HG03108 (cell line): ENCODE measurements around the gene CLPTM1L.
A peak's percentile ranks its signal among the peaks of the same experiment; 100 is the strongest.
"Not testable (repeated sequence)": the region's sequence is repeated elsewhere in the genome, so short reads cannot be mapped to it uniquely, and the experiment has no call there.

Experiments
- ATAC-seq: cut with Tn5 transposase; IDR thresholded peaks from one replicate; pipeline ENCODE4 v1.9.1; 2021; ENCODE audit warnings: moderate library complexity; ENCODE audit not compliant: unreplicated experiment

CLPTM1L gene

GRCh38 chr5:1380910-1381309 lies 36.0 kb upstream of the CLPTM1L start:
- ATAC-seq: no peak

- ATAC-seq: peak; percentile 72
These were observed 35.3 kb upstream of the CLPTM1L start for GRCh38 chr5:1380011-1380817.

GRCh38 chr5:1378866-1379659 lies 34.2 kb upstream of the CLPTM1L start:
- ATAC-seq: no peak

- ATAC-seq: no peak
These were observed 33.2 kb upstream of the CLPTM1L start for GRCh38 chr5:1378096-1378495.

DNA sequence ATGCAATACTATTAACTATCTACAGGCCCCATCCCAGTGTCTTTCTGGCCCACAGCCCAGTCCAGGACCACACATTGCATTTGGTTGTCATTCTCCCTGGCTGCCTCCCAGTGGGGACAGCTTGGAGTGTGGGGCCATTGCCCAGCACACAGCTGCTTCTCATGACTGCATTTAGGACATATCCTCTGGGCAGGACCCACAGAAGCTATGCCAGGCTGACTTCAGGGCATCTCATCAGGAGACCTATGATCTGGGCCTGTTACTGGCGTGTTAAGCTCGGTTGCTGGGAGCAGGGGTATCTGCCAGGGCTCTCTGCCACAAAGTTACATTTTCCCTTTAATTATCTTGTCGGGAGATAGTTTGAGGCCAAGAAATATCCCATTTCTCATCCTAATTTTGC lies 32.1 kb upstream of the CLPTM1L start:
- ATAC-seq: no peak

GRCh38 chr5:1375871-1376810 lies 31.2 kb upstream of the CLPTM1L start:
- ATAC-seq: no peak

DNA sequence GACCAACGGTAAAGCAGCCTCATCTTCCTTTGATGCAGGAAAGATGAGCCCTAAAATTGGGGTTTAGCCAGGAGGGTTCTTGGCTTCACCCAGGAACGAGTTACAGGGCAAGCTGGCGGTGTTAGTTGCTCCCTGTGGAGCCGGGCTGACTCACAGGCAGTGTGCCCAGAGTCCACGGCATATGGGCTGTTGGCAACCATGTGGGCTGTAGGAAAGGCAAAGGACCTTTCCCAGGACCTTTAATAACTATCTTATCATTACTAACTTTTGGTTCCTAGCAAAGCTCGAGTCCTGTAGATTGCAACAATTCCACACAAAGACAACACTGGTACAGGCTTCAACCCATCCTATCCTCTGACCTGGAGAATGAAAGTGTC lies 29.8 kb upstream of the CLPTM1L start:
- no peak for ATAC-seq

GRCh38 chr5:1374030-1374678 lies 29.3 kb upstream of the CLPTM1L start:
- no peak for ATAC-seq

- not testable (repeated sequence) for ATAC-seq
These were observed 27.1 kb upstream of the CLPTM1L start for GRCh38 chr5:1371972-1372342.

GRCh38 chr5:1371218-1371971 lies 26.5 kb upstream of the CLPTM1L start:
- no peak for ATAC-seq

GRCh38 chr5:1370006-1370405 lies 25.1 kb upstream of the CLPTM1L start:
- ATAC-seq: no peak

GRCh38 chr5:1368756-1369155 lies 23.9 kb upstream of the CLPTM1L start:
- ATAC-seq: no peak

GRCh38 chr5:1368236-1368635 lies 23.3 kb upstream of the CLPTM1L start:
- no peak for ATAC-seq

DNA sequence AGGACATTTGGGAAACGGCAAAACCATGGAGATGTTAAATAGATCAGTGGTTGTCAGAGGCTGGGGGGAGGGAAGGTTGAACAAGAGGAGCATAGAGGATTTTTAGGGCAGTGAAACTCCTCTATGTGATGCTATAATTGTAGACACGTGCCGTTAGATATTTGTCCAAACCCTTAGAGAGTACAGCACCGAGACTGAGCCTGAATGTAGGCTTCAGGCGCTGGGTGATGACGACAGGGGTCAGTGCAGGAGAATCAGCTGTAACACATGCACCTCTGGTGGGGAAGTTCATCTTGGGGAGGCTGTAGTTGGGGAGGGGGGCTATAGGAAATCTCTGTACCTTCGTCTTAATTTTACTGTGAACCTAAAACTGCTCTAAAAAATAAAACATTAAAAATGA lies 22.2 kb upstream of the CLPTM1L start:
- no peak for ATAC-seq

DNA sequence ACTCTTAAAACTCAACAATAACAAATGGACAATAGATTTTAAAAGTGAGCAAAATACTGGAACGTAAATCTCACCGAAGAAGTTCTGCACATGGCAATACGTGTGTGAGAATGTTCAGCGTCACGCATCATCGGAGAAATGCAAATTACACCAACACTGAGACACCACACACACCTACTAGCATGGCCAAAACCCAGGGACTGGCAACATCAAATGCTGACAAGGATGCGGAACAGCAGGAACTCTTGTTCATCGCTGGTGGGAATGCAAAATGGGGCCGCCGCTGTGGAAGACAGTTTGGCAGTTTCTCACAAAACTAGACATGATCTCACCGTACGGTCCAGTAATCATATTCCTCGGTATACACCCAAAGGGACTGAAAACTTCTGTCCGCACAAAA lies 21.6 kb upstream of the CLPTM1L start:
- ATAC-seq: no peak

GRCh38 chr5:1364211-1364610 lies 19.3 kb upstream of the CLPTM1L start:
- no peak for ATAC-seq

GRCh38 chr5:1363581-1363980 lies 18.7 kb upstream of the CLPTM1L start:
- ATAC-seq: no peak

DNA sequence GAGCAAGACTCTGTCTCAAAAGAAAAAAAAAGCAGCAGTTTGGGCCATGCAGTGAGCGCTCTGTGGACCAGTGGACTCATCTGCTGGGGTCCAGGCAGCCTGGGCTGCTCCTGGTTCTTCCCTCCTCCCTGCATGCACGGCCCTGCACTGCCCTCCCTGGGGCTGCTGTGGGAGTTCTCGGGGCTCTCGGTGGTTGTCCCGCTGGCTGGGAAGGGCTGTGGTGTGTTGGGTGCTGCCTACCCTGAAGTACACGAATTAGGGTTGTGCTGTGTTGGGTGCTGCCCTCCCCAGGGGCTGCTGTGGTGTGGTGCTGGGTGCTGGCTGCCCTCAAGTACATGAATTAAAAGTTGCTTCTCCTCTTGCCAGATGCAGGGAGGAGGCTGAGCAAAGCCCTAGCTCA lies 18.3 kb upstream of the CLPTM1L start:
- ATAC-seq: no peak

DNA sequence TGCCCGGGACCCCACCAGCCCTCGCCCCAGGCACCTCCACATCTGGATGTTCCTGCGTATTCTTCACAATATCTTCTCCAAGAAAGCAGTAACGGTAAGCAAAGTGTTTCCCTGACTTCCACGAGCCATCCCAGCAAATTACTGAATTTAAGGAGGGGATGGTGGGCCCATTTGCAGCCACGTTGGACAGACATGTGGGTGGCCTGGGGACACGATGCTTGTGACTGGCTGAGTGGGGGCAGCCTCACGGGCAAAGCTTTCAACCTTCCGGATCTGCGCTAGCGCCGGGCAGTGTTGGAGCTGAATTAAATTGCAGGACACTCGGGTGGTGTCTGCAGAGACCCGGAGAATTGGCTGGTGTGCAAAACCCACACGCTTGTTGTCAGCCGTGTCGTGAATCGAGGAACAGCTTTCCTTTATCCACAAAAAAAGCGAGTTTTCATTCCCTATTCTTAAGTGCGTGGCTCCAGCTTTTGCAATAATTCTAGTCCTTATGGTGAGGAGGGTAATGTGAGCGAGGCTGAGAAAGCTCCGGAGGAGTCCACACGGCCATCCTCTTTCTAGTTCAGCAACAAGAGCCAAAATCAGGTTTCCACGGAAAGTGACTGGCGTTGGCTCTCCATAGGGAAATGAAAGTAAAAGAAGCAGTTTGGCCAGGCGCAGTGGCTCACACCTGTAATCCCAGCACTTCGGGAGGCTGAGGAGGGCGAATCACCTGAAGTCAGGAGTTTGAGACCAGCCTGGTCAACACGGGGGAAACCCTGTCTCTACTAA lies 17.5 kb upstream of the CLPTM1L start:
- ATAC-seq: no peak
